Measurements from ENCODE around the gene PROB1. TPM values are rescaled to one million over a fixed set of nuclear protein-coding genes. Genes with fewer than 3 reads are reported as not detected.

The PROB1 gene
- total and polyA plus RNA-seq, 9 of the 15 experiments (the other 6 are each of a cell fraction or from before 2014, with no cell fraction given): 0.01 to 1.8 (median 0.47) TPM

DNA sequence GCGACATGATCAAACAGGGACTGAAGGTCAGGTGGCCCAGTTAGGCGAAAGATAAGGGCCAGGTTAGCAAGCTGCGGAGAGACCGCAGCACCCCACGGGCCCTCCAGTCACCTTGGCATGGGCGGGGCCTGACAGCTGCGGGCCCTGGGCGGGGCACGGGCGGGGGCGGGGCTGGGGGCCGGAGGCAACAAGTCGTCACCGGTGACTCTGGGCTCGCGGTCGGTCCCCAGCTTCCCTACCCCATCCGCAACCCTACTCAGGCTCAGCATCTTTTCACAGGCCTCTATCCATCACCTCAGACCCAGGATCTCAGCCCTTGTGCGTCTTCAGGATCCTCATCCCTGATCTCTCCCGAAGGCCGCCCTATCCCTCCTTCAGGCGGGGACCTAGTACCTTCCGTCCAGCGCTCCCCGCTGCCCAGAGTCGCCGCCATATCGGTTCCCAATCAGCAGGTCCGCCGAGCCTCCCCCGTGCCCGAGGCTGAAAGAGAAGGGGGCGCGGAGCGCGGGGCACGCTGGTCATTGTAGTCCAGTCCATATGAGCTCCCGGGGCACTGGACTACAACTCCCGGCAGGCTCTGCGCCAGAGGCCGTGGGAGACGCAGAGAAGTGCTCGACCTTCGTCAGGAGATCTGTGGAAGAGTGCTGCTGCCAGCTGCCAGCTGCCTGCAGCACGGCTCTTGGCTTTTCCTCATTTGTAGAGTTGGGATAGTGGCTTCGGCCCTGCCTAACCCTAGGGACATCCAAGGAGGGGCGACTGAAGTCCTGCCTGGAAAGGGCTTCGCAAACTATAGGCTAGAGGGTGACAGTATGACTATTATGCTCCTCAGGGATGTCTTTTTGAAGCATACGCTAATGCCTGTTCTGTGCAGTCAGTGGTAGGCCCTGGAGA is 44.4 kb upstream of the PROB1 start, which contains the start of gene DNAJC18 (continued):
- TF ChIP-seq, protein P1, sequence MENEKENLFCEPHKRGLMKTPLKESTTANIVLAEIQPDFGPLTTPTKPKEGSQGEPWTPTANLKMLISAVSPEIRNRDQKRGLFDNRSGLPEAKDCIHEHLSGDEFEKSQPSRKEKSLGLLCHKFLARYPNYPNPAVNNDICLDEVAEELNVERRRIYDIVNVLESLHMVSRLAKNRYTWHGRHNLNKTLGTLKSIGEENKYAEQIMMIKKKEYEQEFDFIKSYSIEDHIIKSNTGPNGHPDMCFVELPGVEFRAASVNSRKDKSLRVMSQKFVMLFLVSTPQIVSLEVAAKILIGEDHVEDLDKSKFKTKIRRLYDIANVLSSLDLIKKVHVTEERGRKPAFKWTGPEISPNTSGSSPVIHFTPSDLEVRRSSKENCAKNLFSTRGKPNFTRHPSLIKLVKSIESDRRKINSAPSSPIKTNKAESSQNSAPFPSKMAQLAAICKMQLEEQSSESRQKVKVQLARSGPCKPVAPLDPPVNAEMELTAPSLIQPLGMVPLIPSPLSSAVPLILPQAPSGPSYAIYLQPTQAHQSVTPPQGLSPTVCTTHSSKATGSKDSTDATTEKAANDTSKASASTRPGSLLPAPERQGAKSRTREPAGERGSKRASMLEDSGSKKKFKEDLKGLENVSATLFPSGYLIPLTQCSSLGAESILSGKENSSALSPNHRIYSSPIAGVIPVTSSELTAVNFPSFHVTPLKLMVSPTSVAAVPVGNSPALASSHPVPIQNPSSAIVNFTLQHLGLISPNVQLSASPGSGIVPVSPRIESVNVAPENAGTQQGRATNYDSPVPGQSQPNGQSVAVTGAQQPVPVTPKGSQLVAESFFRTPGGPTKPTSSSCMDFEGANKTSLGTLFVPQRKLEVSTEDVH (IDR thresholded peaks at IDR 0.05; ENCODE audit: low read depth, partially characterized antibody): no peak
- TF ChIP-seq STAT5B (CRISPR knock-in tag; IDR thresholded peaks at IDR 0.05) (no peak), SUPT5H (IDR thresholded peaks at IDR 0.05) (peak; percentile 57; the same call in 1 of the 2 replicates), PRMT5 (CRISPR knock-in tag; IDR thresholded peaks at IDR 0.05) (no peak), ZNF764 (CRISPR knock-in tag; IDR thresholded peaks at IDR 0.05; ENCODE audit: low read depth) (no peak), NR1H2 (CRISPR knock-in tag; IDR thresholded peaks at IDR 0.05) (0 out of 2 replicates have a peak, but pooled peaks have one; percentile 23), DPF2 (IDR thresholded peaks at IDR 0.05) (peak; percentile 70; the same call in 1 of the 2 replicates), CCAR2 (IDR thresholded peaks at IDR 0.05; ENCODE audit: low read depth, low read length) (no peak), ZNF444 (CRISPR knock-in tag; IDR thresholded peaks at IDR 0.05) (no peak), ZNF644 (tag; IDR thresholded peaks at IDR 0.05; ENCODE audit: low read depth) (no peak), DNMT1 (IDR thresholded peaks at IDR 0.05) (no peak), U2AF2 (optimal IDR thresholded peaks at IDR 0.05; ENCODE audit: low read depth, low read length) (no peak), XRCC4 (IDR thresholded peaks at IDR 0.05; ENCODE audit: extremely low read depth, insufficient read depth, insufficient read length) (no peak)
- TF ChIP-seq, protein P2, sequence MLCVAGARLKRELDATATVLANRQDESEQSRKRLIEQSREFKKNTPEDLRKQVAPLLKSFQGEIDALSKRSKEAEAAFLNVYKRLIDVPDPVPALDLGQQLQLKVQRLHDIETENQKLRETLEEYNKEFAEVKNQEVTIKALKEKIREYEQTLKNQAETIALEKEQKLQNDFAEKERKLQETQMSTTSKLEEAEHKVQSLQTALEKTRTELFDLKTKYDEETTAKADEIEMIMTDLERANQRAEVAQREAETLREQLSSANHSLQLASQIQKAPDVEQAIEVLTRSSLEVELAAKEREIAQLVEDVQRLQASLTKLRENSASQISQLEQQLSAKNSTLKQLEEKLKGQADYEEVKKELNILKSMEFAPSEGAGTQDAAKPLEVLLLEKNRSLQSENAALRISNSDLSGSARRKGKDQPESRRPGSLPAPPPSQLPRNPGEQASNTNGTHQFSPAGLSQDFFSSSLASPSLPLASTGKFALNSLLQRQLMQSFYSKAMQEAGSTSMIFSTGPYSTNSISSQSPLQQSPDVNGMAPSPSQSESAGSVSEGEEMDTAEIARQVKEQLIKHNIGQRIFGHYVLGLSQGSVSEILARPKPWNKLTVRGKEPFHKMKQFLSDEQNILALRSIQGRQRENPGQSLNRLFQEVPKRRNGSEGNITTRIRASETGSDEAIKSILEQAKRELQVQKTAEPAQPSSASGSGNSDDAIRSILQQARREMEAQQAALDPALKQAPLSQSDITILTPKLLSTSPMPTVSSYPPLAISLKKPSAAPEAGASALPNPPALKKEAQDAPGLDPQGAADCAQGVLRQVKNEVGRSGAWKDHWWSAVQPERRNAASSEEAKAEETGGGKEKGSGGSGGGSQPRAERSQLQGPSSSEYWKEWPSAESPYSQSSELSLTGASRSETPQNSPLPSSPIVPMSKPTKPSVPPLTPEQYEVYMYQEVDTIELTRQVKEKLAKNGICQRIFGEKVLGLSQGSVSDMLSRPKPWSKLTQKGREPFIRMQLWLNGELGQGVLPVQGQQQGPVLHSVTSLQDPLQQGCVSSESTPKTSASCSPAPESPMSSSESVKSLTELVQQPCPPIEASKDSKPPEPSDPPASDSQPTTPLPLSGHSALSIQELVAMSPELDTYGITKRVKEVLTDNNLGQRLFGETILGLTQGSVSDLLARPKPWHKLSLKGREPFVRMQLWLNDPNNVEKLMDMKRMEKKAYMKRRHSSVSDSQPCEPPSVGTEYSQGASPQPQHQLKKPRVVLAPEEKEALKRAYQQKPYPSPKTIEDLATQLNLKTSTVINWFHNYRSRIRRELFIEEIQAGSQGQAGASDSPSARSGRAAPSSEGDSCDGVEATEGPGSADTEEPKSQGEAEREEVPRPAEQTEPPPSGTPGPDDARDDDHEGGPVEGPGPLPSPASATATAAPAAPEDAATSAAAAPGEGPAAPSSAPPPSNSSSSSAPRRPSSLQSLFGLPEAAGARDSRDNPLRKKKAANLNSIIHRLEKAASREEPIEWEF (CRISPR knock-in tag; IDR thresholded peaks at IDR 0.05): no peak
- TF ChIP-seq, protein P3, sequence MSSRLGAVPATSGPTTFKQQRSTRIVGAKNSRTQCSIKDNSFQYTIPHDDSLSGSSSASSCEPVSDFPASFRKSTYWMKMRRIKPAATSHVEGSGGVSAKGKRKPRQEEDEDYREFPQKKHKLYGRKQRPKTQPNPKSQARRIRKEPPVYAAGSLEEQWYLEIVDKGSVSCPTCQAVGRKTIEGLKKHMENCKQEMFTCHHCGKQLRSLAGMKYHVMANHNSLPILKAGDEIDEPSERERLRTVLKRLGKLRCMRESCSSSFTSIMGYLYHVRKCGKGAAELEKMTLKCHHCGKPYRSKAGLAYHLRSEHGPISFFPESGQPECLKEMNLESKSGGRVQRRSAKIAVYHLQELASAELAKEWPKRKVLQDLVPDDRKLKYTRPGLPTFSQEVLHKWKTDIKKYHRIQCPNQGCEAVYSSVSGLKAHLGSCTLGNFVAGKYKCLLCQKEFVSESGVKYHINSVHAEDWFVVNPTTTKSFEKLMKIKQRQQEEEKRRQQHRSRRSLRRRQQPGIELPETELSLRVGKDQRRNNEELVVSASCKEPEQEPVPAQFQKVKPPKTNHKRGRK (tag; IDR thresholded peaks at IDR 0.05): no peak
- TF ChIP-seq, protein P4, sequence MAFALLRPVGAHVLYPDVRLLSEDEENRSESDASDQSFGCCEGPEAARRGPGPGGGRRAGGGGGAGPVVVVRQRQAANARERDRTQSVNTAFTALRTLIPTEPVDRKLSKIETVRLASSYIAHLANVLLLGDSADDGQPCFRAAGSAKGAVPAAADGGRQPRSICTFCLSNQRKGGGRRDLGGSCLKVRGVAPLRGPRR (CRISPR knock-in tag; IDR thresholded peaks at IDR 0.05): no peak
